Esophagus (tissue), 2 donors: ENCODE data around the gene MPP1. TPM values are rescaled to one million over a fixed set of nuclear protein-coding genes. Genes with fewer than 3 reads are reported as not detected.

ENCODE experiments used
- H3K27ac ChIP-seq, 2 donors: one replicate each; pipeline ENCODE4 v1.5.1; 2013; ENCODE audit warnings: low read depth in 2 of 2, mild to moderate bottlenecking in 2 of 2, inconsistent platforms in 1 of 2, low read length in 1 of 2, moderate library complexity in 1 of 2
- H3K27me3 ChIP-seq, 2 donors: one replicate each; pipeline ENCODE4 v1.6.1; 2013; ENCODE audit warnings: low read length in 2 of 2, control low read depth in 1 of 2, mild to moderate bottlenecking in 1 of 2; ENCODE audit not compliant: insufficient read depth in 2 of 2, control insufficient read depth in 1 of 2
- H3K36me3 ChIP-seq, 2 donors: one replicate each; pipeline ENCODE4 v1.6.1; 2013; ENCODE audit warnings: low read length in 1 of 2; ENCODE audit not compliant: control insufficient read depth in 2 of 2, insufficient read depth in 2 of 2
- H3K4me1 ChIP-seq, 2 donors: one replicate each; pipeline ENCODE4 v1.6.1; 2013; ENCODE audit warnings: low read length in 1 of 2; ENCODE audit not compliant: control insufficient read depth in 2 of 2, insufficient read depth in 2 of 2
- H3K4me3 ChIP-seq, 2 donors: one replicate each; pipeline ENCODE4 v1.5.1; 2013; ENCODE audit warnings: low read length in 2 of 2, mild to moderate bottlenecking in 2 of 2, low read depth in 1 of 2, moderate library complexity in 1 of 2
- H3K9me3 ChIP-seq, 2 donors: one replicate each; pipeline ENCODE4 v1.6.1; 2013; ENCODE audit warnings: mild to moderate bottlenecking in 2 of 2, low read depth in 1 of 2, low read length in 1 of 2, moderate library complexity in 1 of 2; ENCODE audit not compliant: control insufficient read depth in 2 of 2, insufficient read depth in 1 of 2
- WGBS, 2 donors: extraction: QIAGEN DNeasy Blood & Tissue Kit; methylation state at CpG; one replicate each; pipeline ENCODE4 v1.1.7; 2013; 5-methylcytosine and 5-hydroxymethylcytosine counted together
- polyA plus RNA-seq, 2 donors: library from polyadenylated mRNA; stranded (reverse); fragments of 200-250 nt; gene quantifications; one replicate each; pipeline ENCODE4 v1.2.3, GENCODE V29; 2013
- donor health status: healthy with polysubstance abuse.
- donor health status: Bipolar disorder and iron deficiency.

Gene MPP1
- polyA plus RNA-seq, 2 donors: 4.1 to 6.4 TPM

GRCh38 chrX:154815274-154815818 is 10.1 kb upstream of the MPP1 start:
- WGBS, 2 donors: 71 to 81% methylated on average over 5 of the region's 5 CpGs
- H3K4me1 ChIP-seq: peaks cover 0 to 2% of the 10 kb centered on the region in 2 donors

DNA sequence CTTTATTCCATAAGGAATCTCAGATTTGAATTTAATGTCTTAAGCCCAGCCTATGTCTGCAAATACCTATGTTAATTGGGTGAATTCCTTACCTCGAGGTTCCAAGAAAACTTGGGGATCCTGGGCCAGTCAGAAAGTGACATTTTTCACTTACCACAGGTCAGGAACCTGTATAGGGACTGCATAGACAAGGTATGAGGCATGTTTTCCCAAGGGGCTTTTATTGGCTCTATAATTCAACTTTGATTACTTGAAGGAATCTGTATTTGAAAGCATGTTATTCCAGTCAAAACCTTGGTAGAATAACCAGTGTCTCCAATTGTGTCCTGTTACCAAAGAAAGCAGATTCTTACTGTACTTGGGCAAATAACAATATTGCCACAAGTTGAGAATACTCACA is 8.5 kb upstream of the MPP1 start:
- Histone ChIP-seq H3K9me3 (no peaks in the 10 kb centered on the region), H3K4me3 (no peak overlapping the region), H3K36me3 (no peaks in the 10 kb centered on the region), H3K27me3 (no peaks in the 10 kb centered on the region), H3K27ac (no peak overlapping the region), H3K4me1 (no peaks in the 10 kb centered on the region)
- WGBS, 2 donors: 14 to 19% methylated on average over 1 of the region's 1 CpG

More at GRCh38 chrX:154815274-154815818, 10.1 kb upstream of the MPP1 start:
- Histone ChIP-seq H3K27ac (no peak overlapping the region), H3K9me3 (no peaks in the 10 kb centered on the region), H3K36me3 (no peaks in the 10 kb centered on the region), H3K4me3 (no peak overlapping the region), H3K27me3 (no peaks in the 10 kb centered on the region)

DNA sequence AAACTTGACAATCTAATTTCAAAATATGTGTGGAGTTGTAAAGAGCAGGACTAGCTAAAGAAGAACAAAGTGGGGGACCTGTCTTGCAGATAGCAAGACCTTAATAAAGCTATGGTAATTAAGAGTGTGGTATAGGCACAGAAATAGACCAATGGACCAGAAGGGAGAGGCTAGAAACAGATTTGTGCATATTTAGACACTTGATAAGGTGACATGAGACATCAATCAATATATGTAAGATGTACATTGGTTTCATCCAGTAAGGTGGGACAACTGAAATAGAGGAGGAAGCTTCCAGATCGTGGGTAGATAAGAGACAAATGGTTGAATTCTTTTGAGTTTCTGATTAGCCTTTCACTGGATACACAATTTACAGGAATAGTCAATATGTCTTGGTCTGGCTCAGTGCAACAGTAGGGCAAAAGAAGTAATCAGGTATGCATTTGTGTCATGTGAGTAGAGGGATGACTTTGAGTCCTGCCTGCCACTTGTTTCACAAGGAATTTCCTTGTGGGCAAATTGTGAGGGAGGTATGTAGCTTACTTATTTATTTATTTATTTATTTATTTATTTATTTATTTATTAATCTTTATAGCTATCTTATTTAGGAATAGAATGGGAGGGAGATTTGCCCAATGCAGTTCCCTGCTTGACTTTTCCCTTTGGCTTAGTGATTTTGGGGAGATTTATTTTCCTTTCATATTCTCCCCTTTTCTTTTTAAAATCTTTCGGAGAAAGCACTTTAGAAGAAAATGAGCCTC is 7.2 kb upstream of the MPP1 start:
- no peaks in the 10 kb centered on the region for H3K9me3 ChIP-seq
- no peaks in the 10 kb centered on the region for H3K27me3 ChIP-seq
- H3K4me1 ChIP-seq: no peaks in the 10 kb centered on the region
- no peaks in the 10 kb centered on the region for H3K36me3 ChIP-seq
- 74 to 82% methylated on average over 2 of the region's 2 CpGs for WGBS, 2 donors
- H3K4me3 ChIP-seq: no peak overlapping the region
- H3K27ac ChIP-seq: no peak overlapping the region

- Histone ChIP-seq H3K27me3 (no peaks in the 10 kb centered on the region), H3K36me3 (no peaks in the 10 kb centered on the region), H3K4me1 (no peaks in the 10 kb centered on the region), H3K27ac (no peak overlapping the region), H3K4me3 (no peak overlapping the region), H3K9me3 (peaks cover 0 to 3% of the 10 kb centered on the region in 2 donors)
- WGBS, 2 donors: 74 to 79% methylated on average over 1 of the region's 1 CpG
These were observed 4.8 kb upstream of the MPP1 start for GRCh38 chrX:154809939-154810665.

DNA sequence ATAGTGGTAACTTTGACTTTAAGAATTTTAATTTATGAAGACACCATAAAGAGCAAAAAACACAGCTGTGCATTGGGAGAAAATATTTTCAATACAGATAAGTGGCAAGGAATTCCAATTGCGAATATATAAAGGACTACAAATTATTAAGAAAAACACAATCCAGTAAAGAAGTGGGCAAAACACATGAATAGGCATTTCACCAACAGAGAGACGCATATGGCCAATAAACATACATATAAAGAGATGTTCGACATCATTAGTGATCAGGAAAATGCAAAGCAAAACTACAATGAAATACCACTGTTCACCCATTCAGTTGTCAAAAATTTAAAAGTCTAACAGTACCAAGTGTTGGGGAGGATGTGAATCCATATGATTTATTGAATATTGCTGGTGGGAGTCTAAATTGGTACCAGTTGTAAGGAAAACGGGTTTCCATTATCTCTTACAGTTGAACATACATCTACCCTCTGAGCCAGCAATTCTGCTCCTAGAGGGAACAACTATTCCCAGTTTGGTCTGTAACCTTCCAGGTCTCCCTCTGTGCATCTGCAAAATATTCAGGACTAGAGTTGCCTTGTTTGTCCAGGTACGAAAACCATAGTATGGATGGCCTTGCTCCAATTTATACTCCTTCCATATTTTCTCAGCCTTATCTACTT is 1.7 kb upstream of the MPP1 start:
- no peaks in the 10 kb centered on the region for H3K27me3 ChIP-seq
- no peaks in the 10 kb centered on the region for H3K36me3 ChIP-seq
- WGBS, 2 donors: 90 to 96% methylated on average over 5 of the region's 5 CpGs

DNA sequence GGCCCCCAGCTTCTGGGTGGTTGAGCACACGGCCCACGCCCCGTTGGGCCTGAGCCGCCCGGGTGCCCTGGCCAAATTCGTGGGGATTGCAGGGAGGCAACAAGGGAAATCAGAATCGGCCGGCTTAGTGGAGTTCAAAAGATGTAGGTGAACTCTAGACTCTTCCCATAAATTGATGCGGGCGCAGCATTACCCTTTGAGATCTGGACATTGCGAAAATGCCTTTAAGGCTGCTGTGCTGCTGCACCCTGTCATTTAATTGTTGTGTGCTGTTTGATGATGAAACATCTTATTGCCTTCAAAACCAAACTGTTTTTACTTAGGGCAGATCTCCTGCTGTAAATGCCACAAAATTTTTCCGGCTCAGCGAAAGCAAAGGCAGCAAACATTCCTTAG is 409 bp upstream of the MPP1 start:
- no peaks in the 10 kb centered on the region for H3K36me3 ChIP-seq
- H3K27ac ChIP-seq: peak overlapping the region in 1 of 2 donors; percentile 24
- H3K4me3 ChIP-seq: peak overlapping the region; percentile 32 to 43
- H3K9me3 ChIP-seq: peaks cover 0 to 3% of the 10 kb centered on the region in 2 donors
- no peaks in the 10 kb centered on the region for H3K4me1 ChIP-seq
- WGBS, 2 donors: 6 to 40% methylated on average over 13 of the region's 13 CpGs
- no peaks in the 10 kb centered on the region for H3K27me3 ChIP-seq

More for the DNA sequence above, 1.7 kb upstream of the MPP1 start:
- Histone ChIP-seq H3K4me1 (no peaks in the 10 kb centered on the region), H3K9me3 (peaks cover 0 to 3% of the 10 kb centered on the region in 2 donors), H3K4me3 (no peak overlapping the region), H3K27ac (no peak overlapping the region)

- H3K27ac ChIP-seq: peak overlapping the region in 1 of 2 donors; percentile 2
- H3K36me3 ChIP-seq: no peaks in the 10 kb centered on the region
- H3K9me3 ChIP-seq: peaks cover 0 to 3% of the 10 kb centered on the region in 2 donors
- H3K4me3 ChIP-seq: peak overlapping the region; percentile 43 to 67
- 36 to 39% methylated on average over 7 of the region's 7 CpGs for WGBS, 2 donors
- H3K4me1 ChIP-seq: peaks cover 0 to 5% of the 10 kb centered on the region in 2 donors
- no peaks in the 10 kb centered on the region for H3K27me3 ChIP-seq
These were observed 876 bp downstream of the MPP1 start for GRCh38 chrX:154804261-154804956.

DNA sequence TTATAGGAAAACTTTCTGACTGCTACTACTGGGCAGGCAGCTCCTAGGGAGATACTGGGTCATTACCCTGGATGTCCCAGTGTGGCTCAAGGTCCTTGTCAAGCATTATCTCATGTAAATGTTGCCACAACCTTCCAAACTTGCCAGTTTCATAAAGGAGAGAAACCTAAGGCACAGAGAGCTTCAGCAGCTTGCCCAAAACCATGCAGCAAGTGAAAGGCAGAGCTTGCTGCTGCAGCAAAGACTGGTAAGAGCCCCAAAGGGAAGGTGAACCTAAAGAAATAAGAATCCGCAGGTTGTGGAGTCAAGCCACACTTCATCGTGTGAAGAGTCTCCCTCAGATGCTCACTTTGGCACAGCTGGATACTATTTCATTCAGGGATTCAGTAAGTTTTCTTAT is 2.3 kb downstream of the MPP1 start:
- peaks cover 0 to 5% of the 10 kb centered on the region in 2 donors for H3K4me1 ChIP-seq
- H3K4me3 ChIP-seq: no peak overlapping the region
- peaks cover 0 to 3% of the 10 kb centered on the region in 2 donors for H3K9me3 ChIP-seq
- no peak overlapping the region for H3K27ac ChIP-seq
- H3K27me3 ChIP-seq: no peaks in the 10 kb centered on the region
- 73 to 78% methylated on average over 2 of the region's 2 CpGs for WGBS, 2 donors
- no peaks in the 10 kb centered on the region for H3K36me3 ChIP-seq
